ENCODE measurements around the gene FBN1.

Gene FBN1

DNA sequence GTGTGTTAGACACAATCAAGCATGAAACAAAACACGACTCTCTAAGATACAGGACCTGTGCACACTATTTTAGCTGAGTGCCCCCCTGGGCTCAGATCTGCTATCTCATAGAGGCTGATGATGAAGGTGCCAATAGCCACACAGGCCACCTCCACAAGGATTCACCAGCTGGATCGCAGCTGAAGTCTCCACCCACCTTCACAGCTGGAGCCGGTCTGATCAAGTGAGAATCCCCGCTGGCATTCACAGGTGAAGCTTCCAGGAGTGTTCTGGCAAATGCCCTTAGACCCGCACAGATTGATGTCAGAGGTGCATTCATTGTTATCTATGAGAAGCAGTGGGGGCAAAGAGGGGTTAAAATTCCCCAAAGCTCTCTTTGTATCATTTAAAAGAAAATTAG, 224.1 kb downstream of the FBN1 start:
- H3K9ac ChIP-seq (ENCODE audit: insufficient read length): no peak overlapping the region
- no peaks in the 10 kb centered on the region for H3K36me3 ChIP-seq (ENCODE audit: insufficient read depth, low read length)
- no peak for TF ChIP-seq POLR2AphosphoS5 (IDR thresholded peaks at IDR 0.05; ENCODE audit: borderline replicate concordance, low read depth, low read length)
- TF ChIP-seq FOXP2 (optimal IDR thresholded peaks at IDR 0.05; ENCODE audit: control extremely low read depth, extremely low read length, insufficient read depth): no peak
- TF ChIP-seq EZH2 (IDR thresholded peaks at IDR 0.05): no peak
- no peaks in the 10 kb centered on the region for H3K9me3 ChIP-seq (ENCODE audit: low read depth, low read length)
- no peak overlapping the region for H3K4me3 ChIP-seq
- DNase-seq (ENCODE audit: low read depth, low spot score): no peak
- no peak overlapping the region for H3K27ac ChIP-seq

DNA sequence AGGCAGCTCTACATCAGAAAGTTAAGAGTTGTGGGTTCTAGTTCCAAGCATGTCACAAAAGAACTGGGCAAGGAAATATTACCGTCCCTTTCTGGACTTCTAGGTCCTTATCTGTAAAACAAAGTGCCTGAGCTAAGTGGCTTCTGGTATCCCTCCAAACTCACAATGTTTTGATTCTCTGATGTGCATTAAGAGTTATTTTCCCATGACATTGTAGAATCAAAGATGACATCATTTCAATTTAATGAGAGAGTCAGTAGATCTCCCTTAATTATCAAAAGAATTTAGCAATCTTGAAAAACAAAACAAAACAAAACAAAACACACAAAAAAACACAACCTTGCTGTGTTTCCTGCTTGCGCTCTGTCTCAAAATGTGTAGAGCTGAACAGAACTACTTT, 225.6 kb downstream of the FBN1 start:
- Histone ChIP-seq H3K36me3 (ENCODE audit: insufficient read depth, low read length) (no peaks in the 10 kb centered on the region), H3K9ac (ENCODE audit: insufficient read length) (no peak overlapping the region), H3K27ac (no peak overlapping the region), H3K9me3 (ENCODE audit: low read depth, low read length) (no peaks in the 10 kb centered on the region), H3K4me3 (no peak overlapping the region)
- no peak for DNase-seq (ENCODE audit: low read depth, low spot score)
- no peak for TF ChIP-seq EZH2 (IDR thresholded peaks at IDR 0.05)
- no peak for TF ChIP-seq POLR2AphosphoS5 (IDR thresholded peaks at IDR 0.05; ENCODE audit: borderline replicate concordance, low read depth, low read length)
- TF ChIP-seq FOXP2 (optimal IDR thresholded peaks at IDR 0.05; ENCODE audit: control extremely low read depth, extremely low read length, insufficient read depth): no peak

DNA sequence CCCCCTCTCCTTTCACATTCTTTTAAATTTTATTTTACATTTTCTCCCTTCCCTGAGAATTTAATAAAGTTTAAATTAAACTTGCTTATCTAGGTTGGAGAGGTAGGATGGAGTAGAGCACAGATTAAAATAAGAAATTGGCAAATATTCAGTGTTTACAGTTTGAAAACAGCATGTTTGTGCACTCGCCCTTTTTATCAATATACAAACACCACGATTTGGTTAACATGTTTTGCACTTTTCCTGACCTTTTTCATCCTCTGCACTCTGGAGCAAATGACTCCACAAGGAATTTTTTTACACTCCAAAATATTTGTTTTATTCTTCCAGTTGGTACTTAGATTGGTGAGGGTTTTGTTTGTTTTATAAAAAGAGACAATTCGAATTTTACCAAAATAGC, 227.2 kb downstream of the FBN1 start:
- Histone ChIP-seq H3K4me3 (no peak overlapping the region), H3K27ac (no peak overlapping the region)

DNA sequence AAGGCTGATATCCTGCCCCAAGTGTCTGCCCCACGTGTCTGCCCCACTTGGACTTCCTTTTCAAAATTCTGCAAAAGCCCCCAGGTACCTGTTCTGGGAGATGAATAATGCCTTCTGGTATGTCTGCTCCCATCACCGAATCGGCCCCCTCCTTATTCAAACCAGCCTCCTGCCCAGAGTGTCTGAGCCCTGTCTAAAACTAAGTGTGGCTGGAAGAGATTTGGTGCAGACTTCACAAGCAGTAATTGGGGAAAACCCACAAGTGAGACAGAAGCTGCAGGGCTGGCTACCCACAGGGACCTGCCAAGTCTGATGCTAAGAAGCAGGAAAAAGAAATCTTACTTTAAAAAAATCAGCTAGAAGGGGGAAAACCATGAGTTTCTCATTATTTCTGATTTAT, 229.2 kb downstream of the FBN1 start:
- DNase-seq (ENCODE audit: low read depth, low spot score): no peak
- Histone ChIP-seq H3K4me3 (no peak overlapping the region), H3K36me3 (ENCODE audit: insufficient read depth, low read length) (no peaks in the 10 kb centered on the region), H3K27ac (no peak overlapping the region), H3K9ac (ENCODE audit: insufficient read length) (no peak overlapping the region), H3K9me3 (ENCODE audit: low read depth, low read length) (no peaks in the 10 kb centered on the region)
- TF ChIP-seq FOXP2 (optimal IDR thresholded peaks at IDR 0.05; ENCODE audit: control extremely low read depth, extremely low read length, insufficient read depth): no peak
- TF ChIP-seq EZH2 (IDR thresholded peaks at IDR 0.05): no peak
- TF ChIP-seq POLR2AphosphoS5 (IDR thresholded peaks at IDR 0.05; ENCODE audit: borderline replicate concordance, low read depth, low read length): no peak

More for the DNA sequence above, 227.2 kb downstream of the FBN1 start:
- H3K9me3 ChIP-seq (ENCODE audit: low read depth, low read length): no peaks in the 10 kb centered on the region
- no peak overlapping the region for H3K9ac ChIP-seq (ENCODE audit: insufficient read length)
- no peak for DNase-seq (ENCODE audit: low read depth, low spot score)
- no peak for TF ChIP-seq EZH2 (IDR thresholded peaks at IDR 0.05)
- no peak for TF ChIP-seq FOXP2 (optimal IDR thresholded peaks at IDR 0.05; ENCODE audit: control extremely low read depth, extremely low read length, insufficient read depth)
- TF ChIP-seq POLR2AphosphoS5 (IDR thresholded peaks at IDR 0.05; ENCODE audit: borderline replicate concordance, low read depth, low read length): no peak
- H3K36me3 ChIP-seq (ENCODE audit: insufficient read depth, low read length): no peaks in the 10 kb centered on the region

DNA sequence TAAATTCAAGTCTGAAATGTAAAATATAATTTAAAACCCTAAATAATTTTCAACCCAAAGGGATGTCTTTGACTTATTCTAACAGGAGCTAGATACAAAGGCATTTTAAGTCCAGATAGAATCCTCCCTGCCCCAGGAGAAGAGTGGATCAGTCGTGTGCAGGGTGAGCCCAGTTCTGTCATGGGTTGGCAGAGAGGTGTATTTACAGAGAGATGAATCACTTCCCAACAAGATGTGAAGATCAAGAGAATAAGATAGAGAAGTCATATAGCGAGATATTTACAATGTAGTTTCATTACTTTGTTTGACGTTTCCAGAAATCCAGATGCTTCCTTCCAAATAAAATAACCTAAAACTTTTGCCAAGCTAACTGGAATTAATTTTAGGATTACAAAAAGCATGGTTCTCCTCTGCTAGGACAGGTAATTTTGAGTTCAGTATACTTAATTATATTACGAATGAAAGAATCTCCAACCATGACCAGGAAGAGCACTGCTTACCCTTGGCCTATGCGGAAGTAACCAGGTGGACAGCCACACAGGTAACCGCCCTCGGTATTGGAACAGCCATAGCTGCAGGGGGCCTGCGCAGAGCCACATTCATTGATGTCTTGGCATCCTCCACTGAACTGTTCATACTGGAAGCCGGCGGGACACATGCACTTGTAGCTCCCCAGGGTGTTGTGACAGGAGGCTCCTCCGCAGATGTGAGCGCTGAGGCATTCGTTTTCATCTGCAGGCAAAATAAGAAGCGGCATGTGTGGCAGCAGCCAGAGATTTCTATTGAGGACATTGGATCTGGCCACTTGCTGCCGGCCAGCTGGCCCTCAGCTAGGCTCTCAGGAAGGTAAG, 230.2 kb downstream of the FBN1 start:
- Histone ChIP-seq H3K36me3 (ENCODE audit: insufficient read depth, low read length) (no peaks in the 10 kb centered on the region), H3K9me3 (ENCODE audit: low read depth, low read length) (no peaks in the 10 kb centered on the region), H3K9ac (ENCODE audit: insufficient read length) (no peak overlapping the region), H3K27ac (no peak overlapping the region), H3K4me3 (no peak overlapping the region)
- DNase-seq (ENCODE audit: low read depth, low spot score): no peak
- TF ChIP-seq POLR2AphosphoS5 (IDR thresholded peaks at IDR 0.05; ENCODE audit: borderline replicate concordance, low read depth, low read length) (no peak), FOXP2 (optimal IDR thresholded peaks at IDR 0.05; ENCODE audit: control extremely low read depth, extremely low read length, insufficient read depth) (no peak), EZH2 (IDR thresholded peaks at IDR 0.05) (no peak)

DNA sequence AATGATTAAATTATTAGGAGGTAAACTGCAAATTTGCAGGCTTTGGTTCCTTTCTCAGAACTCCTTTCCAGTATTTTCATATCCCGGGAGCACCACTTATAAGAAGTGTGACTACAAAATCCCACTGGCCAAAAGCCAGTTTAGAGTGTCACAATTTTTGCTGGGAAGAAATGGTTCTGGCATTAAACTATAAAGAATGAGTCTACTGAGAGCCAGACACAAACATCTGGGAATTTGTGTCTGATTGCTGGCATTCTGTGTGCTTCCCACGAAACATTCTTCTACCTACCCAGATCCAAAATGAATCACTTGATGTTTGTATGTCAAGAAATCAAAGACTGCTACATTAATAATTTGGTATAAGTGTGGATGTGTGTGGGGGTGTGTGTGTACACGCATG, 231.5 kb downstream of the FBN1 start:
- Histone ChIP-seq H3K27ac (no peak overlapping the region), H3K4me3 (no peak overlapping the region), H3K9ac (ENCODE audit: insufficient read length) (no peak overlapping the region), H3K9me3 (ENCODE audit: low read depth, low read length) (no peaks in the 10 kb centered on the region), H3K36me3 (ENCODE audit: insufficient read depth, low read length) (no peaks in the 10 kb centered on the region)
- no peak for DNase-seq (ENCODE audit: low read depth, low spot score)
- no peak for TF ChIP-seq POLR2AphosphoS5 (IDR thresholded peaks at IDR 0.05; ENCODE audit: borderline replicate concordance, low read depth, low read length)
- TF ChIP-seq FOXP2 (optimal IDR thresholded peaks at IDR 0.05; ENCODE audit: control extremely low read depth, extremely low read length, insufficient read depth): no peak
- TF ChIP-seq EZH2 (IDR thresholded peaks at IDR 0.05): no peak

DNA sequence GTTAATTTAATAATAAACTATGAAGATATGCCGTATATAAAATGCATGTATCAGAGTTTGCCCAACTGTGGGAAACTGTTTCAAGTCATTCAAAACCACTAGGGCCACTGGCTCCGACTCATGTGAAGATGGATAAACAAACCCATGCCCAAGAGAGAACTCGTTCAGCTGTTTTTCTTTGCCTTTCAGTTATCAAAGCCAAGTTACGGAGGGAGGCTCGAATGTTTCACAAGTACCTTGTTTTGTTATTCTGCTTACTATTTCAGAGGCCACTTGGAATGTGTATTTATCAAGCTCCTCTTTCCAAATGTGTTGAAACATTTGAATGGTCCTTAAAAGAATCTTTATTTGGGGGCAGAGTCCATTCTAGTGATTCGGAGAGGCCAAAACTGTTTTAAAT, 232.2 kb downstream of the FBN1 start:
- Histone ChIP-seq H3K36me3 (ENCODE audit: insufficient read depth, low read length) (no peaks in the 10 kb centered on the region), H3K27ac (no peak overlapping the region), H3K4me3 (no peak overlapping the region), H3K9ac (ENCODE audit: insufficient read length) (no peak overlapping the region), H3K9me3 (ENCODE audit: low read depth, low read length) (no peaks in the 10 kb centered on the region)
- TF ChIP-seq EZH2 (IDR thresholded peaks at IDR 0.05): no peak
- no peak for TF ChIP-seq POLR2AphosphoS5 (IDR thresholded peaks at IDR 0.05; ENCODE audit: borderline replicate concordance, low read depth, low read length)
- TF ChIP-seq FOXP2 (optimal IDR thresholded peaks at IDR 0.05; ENCODE audit: control extremely low read depth, extremely low read length, insufficient read depth): no peak
- DNase-seq (ENCODE audit: low read depth, low spot score): no peak

DNA sequence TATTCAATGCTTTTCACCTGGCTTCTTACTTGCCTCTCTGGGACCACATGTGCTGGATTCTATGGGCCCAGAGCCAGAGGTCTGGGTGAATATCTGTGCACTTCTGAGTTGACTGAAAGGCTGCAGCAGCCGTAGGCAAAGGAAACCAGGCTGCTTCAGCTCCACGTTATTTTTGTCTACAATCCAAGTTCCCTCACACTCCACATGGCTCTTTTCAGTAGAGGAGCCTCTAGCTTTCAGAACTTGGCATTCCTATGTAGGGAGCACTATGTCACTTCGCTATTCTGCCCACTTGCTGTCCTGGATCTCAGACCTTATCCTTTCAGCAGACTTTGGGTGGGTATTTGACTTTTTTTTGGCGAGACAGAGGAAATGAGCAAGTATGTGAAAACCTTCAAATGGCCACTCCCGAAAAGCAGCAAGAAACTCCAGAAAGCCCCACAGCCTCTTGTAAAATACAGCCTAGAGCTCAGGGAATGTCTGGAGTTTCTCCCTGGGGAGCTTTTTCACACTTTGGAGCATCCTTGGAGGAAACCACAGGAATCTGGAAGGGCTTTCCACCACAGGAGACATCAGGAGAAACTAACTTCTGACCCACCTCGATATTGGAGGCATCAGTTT, 233.4 kb downstream of the FBN1 start:
- H3K36me3 ChIP-seq (ENCODE audit: insufficient read depth, low read length): no peaks in the 10 kb centered on the region
- H3K4me3 ChIP-seq: peak overlapping the region; percentile 49
- H3K27ac ChIP-seq: no peak overlapping the region
- TF ChIP-seq EZH2 (IDR thresholded peaks at IDR 0.05) (no peak), FOXP2 (optimal IDR thresholded peaks at IDR 0.05; ENCODE audit: control extremely low read depth, extremely low read length, insufficient read depth) (no peak), POLR2AphosphoS5 (IDR thresholded peaks at IDR 0.05; ENCODE audit: borderline replicate concordance, low read depth, low read length) (no peak)
- H3K9ac ChIP-seq (ENCODE audit: insufficient read length): no peak overlapping the region
- H3K9me3 ChIP-seq (ENCODE audit: low read depth, low read length): no peaks in the 10 kb centered on the region
- peak; percentile 32 for DNase-seq (ENCODE audit: low read depth, low spot score)
